Muscle of leg (tissue), 11 donors: ENCODE measurements around the gene SLC38A10. TPM values are rescaled to one million over a fixed set of nuclear protein-coding genes. Genes with fewer than 3 reads are reported as not detected.

ENCODE experiments used
- DNase-seq: peaks from one replicate; pipeline ENCODE4 v3.0.0; 2013
- H3K27ac ChIP-seq: one replicate; pipeline ENCODE4 v1.5.1; 2013; ENCODE audit warnings: mild to moderate bottlenecking, low read length, control low read depth
- H3K27me3 ChIP-seq: one replicate; pipeline ENCODE4 v1.6.1; 2013; ENCODE audit warnings: low read length; ENCODE audit not compliant: control insufficient read depth, insufficient read depth
- H3K36me3 ChIP-seq: one replicate; pipeline ENCODE4 v1.6.1; 2013; ENCODE audit warnings: low read length; ENCODE audit not compliant: control insufficient read depth, insufficient read depth
- H3K4me1 ChIP-seq: one replicate; pipeline ENCODE4 v1.6.1; 2013; ENCODE audit warnings: low read length; ENCODE audit not compliant: control insufficient read depth, insufficient read depth
- H3K4me3 ChIP-seq: one replicate; pipeline ENCODE4 v1.5.1; 2013; ENCODE audit warnings: low read length, control low read depth
- H3K9me3 ChIP-seq: replicated peaks from 2 replicates; pipeline ENCODE4 v1.6.1; 2013; ENCODE audit warnings: low read depth, low read length; ENCODE audit not compliant: control insufficient read depth
- WGBS: methylation state at CpG from one replicate; pipeline ENCODE4 v1.1.5; 2013; ENCODE audit warnings: missing lambda C conversion rate; ENCODE audit not compliant: insufficient coverage; 5-methylcytosine and 5-hydroxymethylcytosine counted together
- polyA plus RNA-seq, 8 donors: library from polyadenylated mRNA; unstranded; fragments of 120-200 nt; gene quantifications; one replicate each; pipeline versions ENCODE4 v1.2.1 to v1.2.3, GENCODE V29; 2013; ENCODE audit warnings: inconsistent platforms in 1 of 8, low replicate concordance in 1 of 8; ENCODE audit not compliant: insufficient read length in 8 of 8, insufficient read depth in 1 of 8
- total RNA-seq: library from RNA; stranded (reverse); fragments of 120-200 nt; gene quantifications from one replicate; pipeline ENCODE4 v1.2.4, GENCODE V29; 2013

SLC38A10 gene
- total and polyA plus RNA-seq, 9 donors = 36.7 to 60.1 (median 51.5) TPM

DNA sequence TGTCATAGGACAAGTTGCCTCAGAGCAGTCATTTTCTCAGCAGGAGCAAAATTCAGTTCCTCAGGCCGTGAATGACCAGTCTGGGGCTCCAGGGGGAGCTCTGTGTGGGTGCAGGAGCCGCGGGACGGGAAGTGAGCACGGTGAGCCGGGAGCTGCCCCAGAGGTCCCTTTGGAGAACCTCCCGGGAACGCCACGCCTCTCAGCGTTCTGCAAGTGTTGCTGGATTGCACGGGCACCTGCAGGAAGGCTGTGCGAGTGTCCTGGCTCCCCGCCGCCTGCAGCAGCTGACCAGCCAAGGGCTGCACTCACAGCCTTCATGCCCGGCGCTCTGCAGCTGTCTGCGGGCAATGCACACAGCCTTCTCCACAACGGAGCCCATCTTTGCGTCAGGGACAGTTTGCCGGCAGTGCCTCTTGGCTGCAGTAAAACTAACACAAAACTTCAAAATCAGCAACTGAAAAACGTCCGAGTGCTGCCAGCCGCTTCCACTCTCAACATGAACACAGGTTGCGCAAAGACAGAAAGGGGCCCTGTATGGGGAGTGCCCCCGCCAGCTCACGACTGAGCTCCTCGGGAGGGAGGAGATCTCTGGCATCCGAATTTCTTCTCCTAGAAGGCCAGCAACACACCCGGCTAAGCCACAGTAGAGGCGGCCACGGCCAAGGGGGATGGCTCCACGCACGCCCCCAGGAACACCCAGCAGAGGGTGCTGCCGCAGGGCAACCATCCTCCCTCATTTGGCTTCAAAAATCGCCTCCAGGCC lies 40.0 kb downstream of the SLC38A10 start:
- Histone ChIP-seq H3K4me3 (no peak overlapping the region), H3K9me3 (no peaks in the 10 kb centered on the region), H3K27me3 (no peaks in the 10 kb centered on the region), H3K4me1 (peaks cover 61% of the 10 kb centered on the region), H3K36me3 (peaks cover 47% of the 10 kb centered on the region), H3K27ac (peak overlapping the region; percentile 62)
- peak; percentile 87 for DNase-seq
- 15% methylated on average over 27 of the region's 35 CpGs for WGBS

- Histone ChIP-seq H3K36me3 (peaks cover 40% of the 10 kb centered on the region), H3K27ac (no peak overlapping the region), H3K9me3 (no peaks in the 10 kb centered on the region), H3K4me3 (no peak overlapping the region), H3K27me3 (no peaks in the 10 kb centered on the region), H3K4me1 (peaks cover 61% of the 10 kb centered on the region)
- peak; percentile 46 for DNase-seq
- WGBS = 44% methylated on average over 13 of the region's 19 CpGs
These were observed 41.6 kb downstream of the SLC38A10 start for GRCh38 chr17:81253358-81254131.

DNA sequence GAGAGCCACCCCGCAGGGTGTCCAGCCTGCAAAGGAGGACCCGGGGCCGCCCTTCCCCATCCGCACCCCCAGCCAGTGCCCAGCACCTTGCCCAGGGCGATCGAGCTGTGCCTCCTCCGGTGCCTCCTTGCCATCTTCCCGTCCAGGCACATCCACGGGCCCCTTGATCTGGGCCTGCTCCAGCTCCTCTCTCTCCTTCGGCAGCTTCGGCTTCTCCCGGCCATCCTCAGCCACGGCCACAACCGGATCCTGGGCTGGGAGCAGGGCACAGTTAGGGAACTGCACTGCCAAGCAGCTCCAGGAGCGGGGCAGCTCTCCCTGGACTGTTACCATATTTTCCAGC lies 42.1 kb downstream of the SLC38A10 start:
- peaks cover 61% of the 10 kb centered on the region for H3K4me1 ChIP-seq
- H3K27ac ChIP-seq = peak overlapping the region; percentile 81
- no peaks in the 10 kb centered on the region for H3K9me3 ChIP-seq
- H3K27me3 ChIP-seq = no peaks in the 10 kb centered on the region
- DNase-seq = no peak
- H3K4me3 ChIP-seq = no peak overlapping the region
- peaks cover 36% of the 10 kb centered on the region for H3K36me3 ChIP-seq
- 68% methylated on average over 14 of the region's 15 CpGs for WGBS

- peak; percentile 60 for DNase-seq
- Histone ChIP-seq H3K4me1 (peaks cover 61% of the 10 kb centered on the region), H3K4me3 (no peak overlapping the region), H3K27ac (peak overlapping the region; percentile 81), H3K27me3 (no peaks in the 10 kb centered on the region), H3K9me3 (no peaks in the 10 kb centered on the region), H3K36me3 (peaks cover 31% of the 10 kb centered on the region)
- 66% methylated on average over 13 of the region's 15 CpGs for WGBS
These were observed 42.7 kb downstream of the SLC38A10 start for GRCh38 chr17:81252326-81252986.

DNA sequence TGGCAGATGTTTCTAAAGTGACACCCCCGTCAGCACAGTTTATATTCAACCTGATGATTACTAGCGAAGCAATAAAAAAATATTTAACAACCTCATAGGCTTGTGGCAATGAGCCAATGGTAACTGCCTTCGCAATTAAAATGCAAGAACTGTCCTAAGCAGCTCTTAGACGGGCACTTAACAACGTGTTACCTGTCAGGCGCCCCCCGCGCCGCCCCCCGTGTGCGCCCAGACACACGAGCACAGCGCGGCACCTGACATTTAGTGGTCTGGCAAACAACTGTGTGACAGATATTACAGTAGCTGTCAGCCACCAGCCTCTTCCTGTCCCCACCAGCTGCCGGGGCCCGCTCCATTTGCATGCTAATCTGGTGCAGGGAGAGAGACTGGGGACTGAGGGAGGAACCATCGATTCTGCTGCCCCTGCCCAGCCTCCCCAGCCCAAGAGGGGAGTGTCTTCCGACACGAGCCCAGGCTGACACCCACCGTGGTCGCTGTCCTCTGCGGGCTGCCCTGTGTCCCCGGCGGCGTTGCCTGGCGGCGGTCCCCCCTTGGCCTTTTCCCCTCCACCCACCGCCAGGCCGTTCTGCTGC lies 43.3 kb downstream of the SLC38A10 start:
- WGBS = 67% methylated on average over 22 of the region's 29 CpGs
- Histone ChIP-seq H3K27me3 (no peaks in the 10 kb centered on the region), H3K9me3 (no peaks in the 10 kb centered on the region), H3K4me1 (peaks cover 60% of the 10 kb centered on the region), H3K27ac (peak overlapping the region; percentile 81), H3K4me3 (no peak overlapping the region), H3K36me3 (peaks cover 28% of the 10 kb centered on the region)
- DNase-seq = peak; percentile 56

- WGBS = 53% methylated on average over 23 of the region's 25 CpGs
- H3K27me3 ChIP-seq = no peaks in the 10 kb centered on the region
- H3K4me1 ChIP-seq = peaks cover 54% of the 10 kb centered on the region
- H3K27ac ChIP-seq = peak overlapping the region; percentile 81
- H3K9me3 ChIP-seq = no peaks in the 10 kb centered on the region
- H3K36me3 ChIP-seq = peaks cover 28% of the 10 kb centered on the region
- no peak overlapping the region for H3K4me3 ChIP-seq
- peak; percentile 54 for DNase-seq
These were observed 43.9 kb downstream of the SLC38A10 start for GRCh38 chr17:81251094-81251708.

DNA sequence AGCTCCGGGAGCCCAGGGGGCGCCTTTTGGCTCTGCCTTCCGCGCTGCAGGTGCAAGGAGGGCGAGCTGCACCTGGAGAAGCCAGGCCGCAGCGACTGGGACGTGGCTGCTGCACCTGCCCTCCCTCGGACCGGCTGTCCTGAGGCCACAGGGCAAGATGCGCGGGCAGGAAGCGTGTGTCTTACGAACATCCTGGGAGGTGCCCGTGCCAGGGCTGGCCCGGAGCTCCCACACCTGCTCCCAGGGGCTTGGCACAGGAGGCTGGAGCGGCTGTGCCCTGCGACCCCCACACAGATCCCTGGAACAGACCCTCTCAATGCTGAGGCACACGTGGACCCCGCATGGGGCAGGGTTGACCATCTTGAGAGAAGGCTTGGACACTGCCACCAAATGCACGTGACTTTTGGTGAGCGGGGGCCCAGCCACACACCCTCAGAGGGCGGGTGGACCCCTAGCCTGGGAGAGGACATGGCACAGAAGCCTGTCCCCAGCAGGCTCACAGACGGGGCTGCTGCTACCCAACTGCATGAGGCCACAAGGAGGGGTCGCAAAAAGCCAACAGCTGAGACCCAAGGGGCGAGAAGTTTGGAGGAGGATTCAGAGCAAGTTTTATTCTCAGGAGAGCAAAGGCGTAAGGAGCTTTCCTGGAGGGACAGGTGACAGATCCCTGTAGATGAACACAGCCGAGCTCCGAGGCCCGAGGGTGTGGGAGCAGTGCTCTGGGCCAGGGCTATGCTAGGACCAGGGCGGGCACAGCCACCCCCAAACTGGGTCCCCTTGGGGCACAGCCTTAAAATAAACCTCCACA lies 44.6 kb downstream of the SLC38A10 start:
- H3K36me3 ChIP-seq = peaks cover 28% of the 10 kb centered on the region
- no peaks in the 10 kb centered on the region for H3K9me3 ChIP-seq
- H3K4me1 ChIP-seq = peaks cover 47% of the 10 kb centered on the region
- no peak overlapping the region for H3K4me3 ChIP-seq
- WGBS = 87% methylated on average over 29 of the region's 31 CpGs
- H3K27me3 ChIP-seq = no peaks in the 10 kb centered on the region
- no peak for DNase-seq
- H3K27ac ChIP-seq = no peak overlapping the region

DNA sequence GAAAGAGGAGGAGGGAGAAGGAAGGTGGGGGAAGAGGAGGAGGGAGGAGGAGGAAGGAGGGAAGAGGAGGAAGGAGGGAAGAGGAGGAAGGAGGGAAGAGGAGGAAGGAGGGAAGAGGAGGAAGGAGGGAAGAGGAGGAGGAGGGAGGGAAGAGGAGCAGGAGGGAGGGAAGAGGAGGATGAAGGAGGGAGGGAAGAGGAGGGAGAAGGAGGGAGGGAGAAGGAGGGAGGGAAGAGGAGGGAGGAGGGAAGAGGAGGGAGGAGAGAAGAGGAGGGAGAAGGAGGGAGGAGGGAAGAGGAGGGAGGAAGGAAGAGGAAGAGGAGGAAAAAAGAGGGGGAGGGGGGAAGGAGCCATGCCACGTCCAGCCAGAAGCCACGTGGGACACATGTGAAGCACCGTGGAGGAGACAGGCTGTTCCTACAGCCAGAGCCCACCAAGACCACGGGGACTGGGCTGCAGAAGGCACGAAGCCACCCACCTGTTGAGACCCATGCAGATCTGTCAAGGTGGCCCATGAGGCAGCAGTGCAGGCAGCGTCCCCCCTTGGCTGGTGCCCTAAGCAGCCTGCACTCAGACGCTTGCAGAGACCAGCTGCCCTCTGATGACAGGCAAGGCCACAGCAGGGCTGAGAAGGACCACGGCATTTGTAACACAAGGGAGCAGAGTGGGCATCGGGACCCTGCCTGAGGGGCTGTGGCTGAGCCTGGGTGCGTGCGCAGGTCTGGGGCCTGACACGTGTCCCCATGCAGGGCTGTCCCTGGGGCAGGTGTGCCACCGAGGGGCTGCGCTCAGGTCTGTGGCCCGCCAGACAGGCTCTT lies 45.7 kb downstream of the SLC38A10 start:
- no peaks in the 10 kb centered on the region for H3K27me3 ChIP-seq
- peaks cover 36% of the 10 kb centered on the region for H3K4me1 ChIP-seq
- DNase-seq = peak; percentile 58
- WGBS = 81% methylated on average over 15 of the region's 15 CpGs
- no peak overlapping the region for H3K4me3 ChIP-seq
- peaks cover 28% of the 10 kb centered on the region for H3K36me3 ChIP-seq
- no peak overlapping the region for H3K27ac ChIP-seq
- no peaks in the 10 kb centered on the region for H3K9me3 ChIP-seq
